H1 (cell line): ENCODE measurements around the gene CACNA1E. TPM values are rescaled to one million over a fixed set of nuclear protein-coding genes. Genes with fewer than 3 reads are reported as not detected.

Experiments
- CTCF ChIA-PET: fragments of 300-600 bp; sonication (Branson Sonifier 250); formaldehyde crosslinking; loops from one replicate; lab custom pipeline; 2021; ENCODE audit not compliant: partially characterized antibody; lab: Charles Lee
- POLR2A ChIA-PET: fragments of 300-600 bp; sonication (Branson Sonifier 250); formaldehyde crosslinking; loops from one replicate; lab custom pipeline; 2021; ENCODE audit warnings: inconsistent platforms; ENCODE audit not compliant: partially characterized antibody; lab: Charles Lee
- DNase-seq, 2 experiments: peaks; one replicate each; pipeline versions ENCODE4 v3.0.0 to v3.0.0-alpha.2; 2010 to 2022; ENCODE audit warnings: low spot score in 2 of 2, low read depth in 1 of 2, mixed read lengths in 1 of 2
- FAIRE-seq: peaks from 2 replicates; lab custom pipeline; 2011; peaks lifted over from hg19 to GRCh38; lab: Jason Lieb, UNC
- H2AFZ ChIP-seq: 2 replicates; pipeline ENCODE4 v1.8.1; 2012; ENCODE audit warnings: low read length, inconsistent platforms
- H2AK5ac ChIP-seq: 2 replicates; pipeline ENCODE4 v1.6.1; 2013; ENCODE audit warnings: low read depth, low read length
- H2BK120ac ChIP-seq: replicated peaks from 2 replicates; pipeline ENCODE3; 2013; ENCODE audit warnings: low read depth, low read length, inconsistent platforms
- H2BK12ac ChIP-seq: 2 replicates; pipeline ENCODE4 v1.6.1; 2013; ENCODE audit warnings: low read depth, low read length
- H2BK15ac ChIP-seq: 2 replicates; pipeline ENCODE4 v1.6.1; 2013; ENCODE audit warnings: low read length
- H2BK20ac ChIP-seq: 2 replicates; pipeline ENCODE4 v1.6.1; 2013; ENCODE audit warnings: low read length
- H2BK5ac ChIP-seq: 2 replicates; pipeline ENCODE4 v1.6.1; 2013; ENCODE audit warnings: low read depth, low read length
- H3K14ac ChIP-seq: 2 replicates; pipeline ENCODE4 v1.6.1; 2013; ENCODE audit warnings: inconsistent platforms; ENCODE audit not compliant: insufficient read length
- H3K18ac ChIP-seq: 2 replicates; pipeline ENCODE4 v1.6.1; 2013; ENCODE audit warnings: low read length; ENCODE audit errors: extremely low read depth
- H3K23ac ChIP-seq: 2 replicates; pipeline ENCODE4 v1.6.1; 2013; ENCODE audit warnings: inconsistent platforms; ENCODE audit not compliant: insufficient read length
- H3K23me2 ChIP-seq: 2 replicates; pipeline ENCODE4 v1.6.1; 2013; ENCODE audit warnings: low read depth, low read length
- H3K27ac ChIP-seq: 2 replicates; pipeline ENCODE4 v1.6.1; 2011; ENCODE audit warnings: low read depth, low read length, inconsistent platforms
- H3K27me3 ChIP-seq, 4 experiments: replicated peaks in 1 of 4; 1 replicate in 1 of 4; 2 replicates in 3 of 4; pipeline versions ENCODE4 v1.6.1 to v1.8.1; 2011 to 2013; ENCODE audit warnings: low read length in 3 of 4, mild to moderate bottlenecking in 3 of 4, inconsistent platforms in 2 of 4, mixed read lengths in 2 of 4, moderate library complexity in 1 of 4; ENCODE audit not compliant: control insufficient read depth in 3 of 4, insufficient read depth in 3 of 4; ENCODE audit errors: extremely low read depth in 1 of 4
- H3K36me3 ChIP-seq, 4 experiments: 2 replicates each; pipeline versions ENCODE4 v1.6.1 to v1.8.1; 2011 to 2013; ENCODE audit warnings: mild to moderate bottlenecking in 4 of 4, low read length in 3 of 4, moderate library complexity in 2 of 4, control low read depth in 1 of 4, inconsistent platforms in 1 of 4; ENCODE audit not compliant: insufficient read depth in 4 of 4, control insufficient read depth in 2 of 4
- H3K4ac ChIP-seq: replicated peaks from 2 replicates; pipeline ENCODE3; 2013; ENCODE audit warnings: low read length, low read depth, mixed read lengths, inconsistent platforms; ENCODE audit not compliant: insufficient read length
- H3K4me1 ChIP-seq, 4 experiments: replicated peaks in 1 of 4; 1 replicate in 1 of 4; 2 replicates in 3 of 4; pipeline versions ENCODE4 v1.6.1 to v1.8.1; 2011 to 2013; ENCODE audit warnings: low read length in 3 of 4, inconsistent platforms in 2 of 4, mixed read lengths in 1 of 4; ENCODE audit not compliant: insufficient read depth in 4 of 4, control insufficient read depth in 3 of 4
- H3K4me2 ChIP-seq, 2 experiments: 2 replicates each; pipeline versions ENCODE4 v1.6.1 to v1.8.1; 2011 to 2013; ENCODE audit warnings: low read depth in 2 of 2, low read length in 2 of 2, control low read depth in 1 of 2, inconsistent platforms in 1 of 2, mild to moderate bottlenecking in 1 of 2; ENCODE audit not compliant: insufficient read depth in 1 of 2
- H3K4me3 ChIP-seq, 4 experiments: fragments of 200-600, 300-600 bp in 1 of 4; sonication (generic), shearing (Covaris generic), sonication (Bioruptor Twin) in 1 of 4; 2 replicates each; pipeline versions ENCODE4 v1.5.1 to v1.8.1; 2011 to 2016; ENCODE audit warnings: low read length in 4 of 4, low read depth in 3 of 4, control low read depth in 2 of 4, inconsistent platforms in 2 of 4, mild to moderate bottlenecking in 2 of 4, mixed read lengths in 1 of 4, moderate library complexity in 1 of 4; ENCODE audit not compliant: insufficient read depth in 2 of 4; ENCODE audit errors: extremely low read depth in 1 of 4
- H3K56ac ChIP-seq: replicated peaks from 2 replicates; pipeline ENCODE3; 2013; ENCODE audit warnings: low read depth, mild to moderate bottlenecking, mixed read lengths, low read length, inconsistent platforms; ENCODE audit not compliant: insufficient read length
- H3K79me1 ChIP-seq: 2 replicates; pipeline ENCODE4 v1.6.1; 2013; ENCODE audit warnings: low read depth, low read length, control low read depth
- H3K79me2 ChIP-seq, 2 experiments: 2 replicates each; pipeline versions ENCODE4 v1.6.1 to v1.8.1; 2012 to 2013; ENCODE audit warnings: low read length in 2 of 2, mild to moderate bottlenecking in 2 of 2, inconsistent platforms in 1 of 2; ENCODE audit not compliant: insufficient read depth in 2 of 2, control insufficient read depth in 1 of 2
- H3K9ac ChIP-seq, 4 experiments: replicated peaks in 1 of 4; 1 replicate in 1 of 4; 2 replicates in 3 of 4; pipeline versions ENCODE4 v1.6.1 to v1.8.1; 2011 to 2013; ENCODE audit warnings: low read depth in 3 of 4, low read length in 3 of 4, control low read depth in 2 of 4, mild to moderate bottlenecking in 2 of 4, moderate library complexity in 2 of 4, inconsistent platforms in 1 of 4; ENCODE audit errors: extremely low read depth in 1 of 4
- H3K9me3 ChIP-seq, 2 experiments: 2 replicates each; pipeline versions ENCODE4 v1.6.1 to v1.8.1; 2012 to 2013; ENCODE audit warnings: mild to moderate bottlenecking in 2 of 2, moderate library complexity in 2 of 2, control low read depth in 1 of 2, inconsistent platforms in 1 of 2, low read depth in 1 of 2, low read length in 1 of 2, mixed read lengths in 1 of 2; ENCODE audit not compliant: insufficient read depth in 2 of 2
- H4K20me1 ChIP-seq, 2 experiments: replicated peaks in 1 of 2; 2 replicates each; pipeline versions ENCODE3 to v1.8.1; 2011 to 2013; ENCODE audit warnings: inconsistent platforms in 2 of 2, low read length in 2 of 2, mild to moderate bottlenecking in 1 of 2; ENCODE audit not compliant: insufficient read depth in 2 of 2, control insufficient read depth in 1 of 2
- H4K5ac ChIP-seq: 2 replicates; pipeline ENCODE4 v1.6.1; 2013; ENCODE audit warnings: low read length, low read depth, mixed read lengths, inconsistent platforms; ENCODE audit not compliant: insufficient read length
- H4K8ac ChIP-seq: 2 replicates; pipeline ENCODE4 v1.8.0; 2013; ENCODE audit warnings: mild to moderate bottlenecking, moderate library complexity, low read length, inconsistent platforms; ENCODE audit not compliant: insufficient read depth; ENCODE audit errors: extremely low read depth
- H4K91ac ChIP-seq: replicated peaks from 2 replicates; pipeline ENCODE3; 2013; ENCODE audit warnings: low read length, mixed read lengths, inconsistent platforms; ENCODE audit not compliant: insufficient read length
- ASH2L ChIP-seq: fragments of 200-600, 300-600 bp; sonication (generic); IDR thresholded peaks from one replicate; pipeline ENCODE4 v1.7.1; 2017; ENCODE audit warnings: low read length
- ATF3 ChIP-seq: IDR thresholded peaks from 2 replicates; pipeline ENCODE4 v1.6.1; 2011; ENCODE audit warnings: low read depth, mild to moderate bottlenecking, low read length; ENCODE audit not compliant: insufficient read depth
- BCL11A ChIP-seq, 2 experiments: IDR thresholded peaks; one replicate each; pipeline ENCODE4 v1.6.1; 2011; ENCODE audit warnings: low read depth in 2 of 2, low read length in 2 of 2, mild to moderate bottlenecking in 2 of 2
- CTBP2 ChIP-seq: IDR thresholded peaks from 2 replicates; pipeline ENCODE4 v1.7.0; 2011; ENCODE audit warnings: borderline replicate concordance, mild to moderate bottlenecking, moderate library complexity, mixed read lengths, low read length; ENCODE audit not compliant: insufficient read depth, insufficient read length
- EZH2 ChIP-seq: fragments of 200-600 bp; sonication (generic); IDR thresholded peaks from 2 replicates; pipeline ENCODE4 v1.7.1; 2012; ENCODE audit warnings: low read depth, mild to moderate bottlenecking, moderate library complexity, low read length, inconsistent platforms; ENCODE audit not compliant: severe bottlenecking
- PHF8 ChIP-seq: fragments of 200-600 bp; sonication (generic); conservative IDR thresholded peaks from 2 replicates; pipeline ENCODE4 v1.7.1; 2012; ENCODE audit warnings: low read depth, mild to moderate bottlenecking, inconsistent platforms, low read length, moderate library complexity
- RXRA ChIP-seq: IDR thresholded peaks from 2 replicates; pipeline ENCODE4 v1.6.1; 2011; ENCODE audit warnings: low read depth, mild to moderate bottlenecking, low read length, moderate library complexity; ENCODE audit not compliant: insufficient read depth
- WGBS, 2 experiments: shearing (Covaris generic) in 1 of 2; methylation state at CpG; one replicate each; pipeline versions ENCODE4 v1.1.6 to v1.1.7; 2013 to 2015; ENCODE audit warnings: low lambda C conversion rate in 2 of 2, mixed read lengths in 2 of 2, inconsistent platforms in 1 of 2, low coverage in 1 of 2, missing lambda C conversion rate in 1 of 2; ENCODE audit not compliant: insufficient replicate concordance in 2 of 2, insufficient coverage in 1 of 2, insufficient read length in 1 of 2; ENCODE audit errors: extremely low coverage in 1 of 2, missing lambda C conversion rate in 1 of 2; 5-methylcytosine and 5-hydroxymethylcytosine counted together
- polyA plus RNA-seq, 7 experiments: library from polyadenylated mRNA; depleted of rRNA in 3 of 7; stranded (reverse) in 5 of 7; unstranded in 2 of 7; fragments of >200 nt in 5 of 7; fragments of 200-250 nt in 2 of 7; gene quantifications; 1 replicate in 5 of 7; 2 replicates in 1 of 7; 4 replicates in 1 of 7; pipeline versions ENCODE4 v1.2.1 to v1.2.3, GENCODE V29; 2011 to 2013; ENCODE audit warnings: missing spikeins in 2 of 7, mixed read lengths in 2 of 7
- total RNA-seq: library from RNA; stranded (reverse); fragmentation: NEBNext Ultra II Directional; extraction: Animal tissue kit (Norgen Biotek cat#: 25700); gene quantifications from 2 replicates; pipeline ENCODE4 v1.2.1, GENCODE V29; 2021

The CACNA1E gene
- total and polyA plus RNA-seq, 2 of the 8 experiments (the other 6 are each of a cell fraction or from before 2014, with no cell fraction given): 0.98 to 1.3 TPM

GRCh38 chr1:181743878-181744312, 260.6 kb downstream of the CACNA1E start:
- H3K4ac ChIP-seq: no peak overlapping the region
- no peak overlapping the region for H3K56ac ChIP-seq
- no peak overlapping the region for H2BK20ac ChIP-seq
- POLR2A ChIA-PET: interaction anchor here (1.0 kb wide), 1 partner anchor 16 kb away, joined by 3 read pairs; no protein-coding TSS in a partner anchor
- H3K4me2 ChIP-seq: no peak overlapping the region
- H3K27me3 ChIP-seq: no peaks in the 10 kb centered on the region
- FAIRE-seq (no peak), DNase-seq (no peak)
- no peaks in the 10 kb centered on the region for H3K23me2 ChIP-seq
- no peak overlapping the region for H2BK15ac ChIP-seq
- no peak overlapping the region for H2BK120ac ChIP-seq
- no peak overlapping the region for H3K9ac ChIP-seq
- no peak overlapping the region for H2BK12ac ChIP-seq
- no peaks in the 10 kb centered on the region for H3K36me3 ChIP-seq
- no peaks in the 10 kb centered on the region for H3K79me2 ChIP-seq
- CTCF ChIA-PET: interaction anchor here (0.6 to 1.3 kb wide), 2 partner anchors 193 to 746 kb away, joined by 3 to 5 read pairs; no protein-coding TSS in a partner anchor
- H4K20me1 ChIP-seq: no peaks in the 10 kb centered on the region
- H4K5ac ChIP-seq: no peak overlapping the region
- H4K91ac ChIP-seq: no peak overlapping the region
- H2AK5ac ChIP-seq: no peak overlapping the region
- H3K27ac ChIP-seq: no peak overlapping the region
- H3K23ac ChIP-seq: no peak overlapping the region
- H2AFZ ChIP-seq: no peak overlapping the region
- peaks cover 0 to 6% (median 0%) of the 10 kb centered on the region in 4 experiments; a peak in 2 of 7 replicates for H3K4me1 ChIP-seq
- no peaks in the 10 kb centered on the region for H3K79me1 ChIP-seq
- H3K14ac ChIP-seq: no peak overlapping the region
- H4K8ac ChIP-seq: no peak overlapping the region
- H2BK5ac ChIP-seq: no peak overlapping the region
- no peak overlapping the region for H3K4me3 ChIP-seq
- WGBS, 2 experiments: 90% methylated on average over 6 of the region's 6 CpGs; no CpG with 5 or more reads in 1 of the 2 experiments
- TF ChIP-seq CTBP2 (no peak), RXRA (no peak), ASH2L (no peak), EZH2 (no peak), ATF3 (no peak), BCL11A (IDR thresholded peaks at IDR 0.05; ENCODE audit: low read depth in 2 of 2, low read length in 2 of 2) (no peak), PHF8 (no peak)
- no peaks in the 10 kb centered on the region for H3K9me3 ChIP-seq
- H3K18ac ChIP-seq: no peak overlapping the region
